Loucy (cell line): ENCODE measurements around the gene RHBDF2.

ENCODE experiments used
- EZH2phosphoT487 ChIP-seq: fragments of 200-600 bp; IDR thresholded peaks from 2 replicates; pipeline ENCODE4 v1.6.1; 2018; ENCODE audit warnings: antibody characterized with exemption, mild to moderate bottlenecking, moderate library complexity, borderline replicate concordance
- TF ChIP-seq, protein P1 (sequence below): fragments of 200-600 bp; sonication (generic); conservative IDR thresholded peaks from 2 replicates; pipeline ENCODE4 v1.5.1; 2014; ENCODE audit warnings: mild to moderate bottlenecking, antibody characterized with exemption, low read length

- TF ChIP-seq, protein P1, sequence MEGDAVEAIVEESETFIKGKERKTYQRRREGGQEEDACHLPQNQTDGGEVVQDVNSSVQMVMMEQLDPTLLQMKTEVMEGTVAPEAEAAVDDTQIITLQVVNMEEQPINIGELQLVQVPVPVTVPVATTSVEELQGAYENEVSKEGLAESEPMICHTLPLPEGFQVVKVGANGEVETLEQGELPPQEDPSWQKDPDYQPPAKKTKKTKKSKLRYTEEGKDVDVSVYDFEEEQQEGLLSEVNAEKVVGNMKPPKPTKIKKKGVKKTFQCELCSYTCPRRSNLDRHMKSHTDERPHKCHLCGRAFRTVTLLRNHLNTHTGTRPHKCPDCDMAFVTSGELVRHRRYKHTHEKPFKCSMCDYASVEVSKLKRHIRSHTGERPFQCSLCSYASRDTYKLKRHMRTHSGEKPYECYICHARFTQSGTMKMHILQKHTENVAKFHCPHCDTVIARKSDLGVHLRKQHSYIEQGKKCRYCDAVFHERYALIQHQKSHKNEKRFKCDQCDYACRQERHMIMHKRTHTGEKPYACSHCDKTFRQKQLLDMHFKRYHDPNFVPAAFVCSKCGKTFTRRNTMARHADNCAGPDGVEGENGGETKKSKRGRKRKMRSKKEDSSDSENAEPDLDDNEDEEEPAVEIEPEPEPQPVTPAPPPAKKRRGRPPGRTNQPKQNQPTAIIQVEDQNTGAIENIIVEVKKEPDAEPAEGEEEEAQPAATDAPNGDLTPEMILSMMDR, result no peak
- TF ChIP-seq EZH2phosphoT487, result no peak
These were observed 49.7 kb downstream of the RHBDF2 start for GRCh38 chr17:76451506-76451905.
